ENCODE measurements around the gene STAT6.

STAT6 gene

DNA sequence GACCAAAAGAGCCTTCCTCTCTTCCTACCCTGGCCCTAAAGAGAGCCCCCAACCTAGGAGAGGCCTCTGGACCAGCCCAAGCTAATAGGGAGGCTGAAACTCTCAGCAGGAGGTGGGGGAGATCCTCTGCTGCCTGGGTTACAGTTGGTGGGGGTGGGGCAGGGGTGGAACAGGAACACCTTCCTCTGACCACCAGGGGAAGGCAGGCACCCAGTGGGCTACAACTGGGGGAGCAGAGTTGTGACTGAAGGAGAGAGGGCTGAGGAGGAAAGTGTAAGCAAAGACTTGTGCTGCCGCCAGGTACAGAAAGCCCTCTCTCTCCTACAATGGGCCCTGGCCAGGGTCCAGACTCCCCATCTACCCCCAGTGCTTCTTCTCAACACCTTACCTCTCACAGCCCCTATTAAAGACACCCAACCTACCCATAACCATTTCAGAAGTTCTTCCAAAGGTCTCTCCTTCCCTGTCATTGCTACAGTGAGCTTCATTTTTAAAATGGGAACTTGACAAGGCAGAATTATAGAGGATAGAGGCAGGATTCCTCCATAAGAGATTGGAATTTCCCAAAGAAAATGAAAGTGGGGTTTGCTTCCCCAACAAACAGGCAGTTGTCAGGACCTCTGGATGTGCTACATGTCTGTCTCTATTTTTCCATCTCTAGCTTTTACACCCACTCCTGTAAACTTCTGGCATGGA, 62.6 kb downstream of the STAT6 start:
- DNase-seq (ENCODE audit: low spot score), result no peak

DNA sequence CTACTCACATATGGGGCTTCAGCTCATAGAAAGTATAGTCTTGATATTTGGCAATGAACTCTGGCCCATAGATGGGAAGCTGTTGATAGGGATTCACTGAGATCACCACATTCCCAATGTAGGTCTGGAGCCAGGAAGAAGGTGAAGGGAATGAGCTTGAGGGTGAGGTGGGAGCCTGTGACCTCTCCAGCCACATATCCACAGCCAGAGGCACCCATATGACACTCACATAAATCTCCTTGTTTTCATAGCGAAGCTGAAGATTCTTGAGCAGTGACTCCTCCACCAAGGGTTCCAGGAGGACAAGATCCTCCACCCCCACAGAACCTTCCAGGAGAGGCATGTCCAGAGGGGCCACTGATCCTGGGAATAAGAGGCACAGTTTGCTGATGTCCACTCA, 63.2 kb downstream of the STAT6 start:
- DNase-seq (ENCODE audit: low spot score), result no peak

GRCh38 chr12:57046947-57047890, 63.9 kb downstream of the STAT6 start:
- peak; percentile 33 for DNase-seq (ENCODE audit: low spot score)

DNA sequence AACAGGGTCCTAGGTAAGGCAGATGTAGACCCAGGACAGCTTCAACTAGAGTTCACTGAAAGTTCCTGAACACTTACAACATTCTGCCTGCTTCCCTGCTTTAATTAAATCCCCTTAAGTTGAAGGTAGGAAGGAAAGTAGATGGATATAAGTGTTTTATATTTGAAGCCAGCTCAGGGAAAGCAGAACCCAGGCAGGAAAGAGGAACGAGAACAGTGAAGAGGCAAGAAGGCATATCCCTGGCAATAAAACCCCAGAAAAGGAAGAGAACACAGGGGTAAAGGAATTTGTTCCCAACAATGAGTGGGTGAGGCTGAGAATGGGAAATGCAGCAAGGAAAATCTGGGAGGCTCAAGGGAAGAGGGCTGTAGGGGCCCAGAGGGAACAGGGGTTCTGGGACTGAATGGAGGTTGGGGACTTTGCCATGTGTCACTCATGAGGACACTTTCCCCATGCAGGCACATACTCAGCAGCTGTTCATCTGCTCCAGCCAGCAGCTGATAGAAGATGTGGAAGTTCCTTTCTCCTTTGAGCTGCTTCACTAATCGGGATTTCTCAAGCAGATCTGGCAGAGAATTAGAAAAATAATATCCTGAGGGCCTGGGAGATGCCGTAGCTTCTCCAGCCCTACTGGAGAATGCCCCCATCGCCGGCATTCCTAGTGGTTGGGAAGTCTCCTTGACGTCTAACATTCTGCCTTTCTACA, 64.9 kb downstream of the STAT6 start:
- DNase-seq (ENCODE audit: low spot score), result no peak

Measured in Ammon's horn (tissue), 1 donor.